22Rv1 (cell line): ENCODE measurements around the gene MRPL33.

Source experiments
- ZFX ChIP-seq: fragments of 450-650 bp; IDR thresholded peaks from 2 replicates; pipeline ENCODE4 v1.6.1; 2017; ENCODE audit warnings: antibody characterized with exemption, borderline replicate concordance
- TF ChIP-seq, protein P1 (sequence below): fragments of 450-650 bp; IDR thresholded peaks from 2 replicates; pipeline ENCODE4 v1.5.1; 2017; ENCODE audit warnings: mild to moderate bottlenecking

DNA sequence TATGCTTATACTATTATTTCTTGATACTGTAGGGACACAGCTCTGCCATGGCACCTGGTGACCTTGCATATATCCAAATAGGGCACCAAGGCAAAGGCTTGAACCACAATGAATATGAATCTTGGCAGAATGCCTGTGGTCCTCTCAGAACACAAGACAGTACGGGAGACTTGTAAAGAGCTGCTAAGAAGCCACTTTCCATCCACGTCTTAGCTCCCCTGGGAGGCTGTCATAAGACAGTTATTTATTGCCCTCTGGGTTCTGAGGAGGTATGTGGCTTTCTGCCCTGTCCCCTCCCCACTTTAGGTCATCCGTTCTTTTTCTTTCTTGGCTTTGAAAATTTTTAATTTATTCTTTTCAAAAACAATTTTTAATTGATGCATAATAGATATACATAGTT is 29.8 kb upstream of the MRPL33 start:
- TF ChIP-seq, protein P1, sequence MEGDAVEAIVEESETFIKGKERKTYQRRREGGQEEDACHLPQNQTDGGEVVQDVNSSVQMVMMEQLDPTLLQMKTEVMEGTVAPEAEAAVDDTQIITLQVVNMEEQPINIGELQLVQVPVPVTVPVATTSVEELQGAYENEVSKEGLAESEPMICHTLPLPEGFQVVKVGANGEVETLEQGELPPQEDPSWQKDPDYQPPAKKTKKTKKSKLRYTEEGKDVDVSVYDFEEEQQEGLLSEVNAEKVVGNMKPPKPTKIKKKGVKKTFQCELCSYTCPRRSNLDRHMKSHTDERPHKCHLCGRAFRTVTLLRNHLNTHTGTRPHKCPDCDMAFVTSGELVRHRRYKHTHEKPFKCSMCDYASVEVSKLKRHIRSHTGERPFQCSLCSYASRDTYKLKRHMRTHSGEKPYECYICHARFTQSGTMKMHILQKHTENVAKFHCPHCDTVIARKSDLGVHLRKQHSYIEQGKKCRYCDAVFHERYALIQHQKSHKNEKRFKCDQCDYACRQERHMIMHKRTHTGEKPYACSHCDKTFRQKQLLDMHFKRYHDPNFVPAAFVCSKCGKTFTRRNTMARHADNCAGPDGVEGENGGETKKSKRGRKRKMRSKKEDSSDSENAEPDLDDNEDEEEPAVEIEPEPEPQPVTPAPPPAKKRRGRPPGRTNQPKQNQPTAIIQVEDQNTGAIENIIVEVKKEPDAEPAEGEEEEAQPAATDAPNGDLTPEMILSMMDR: no peak
- no peak for TF ChIP-seq ZFX
